Measurements from ENCODE around the gene PTPRT. TPM values are rescaled to one million over a fixed set of nuclear protein-coding genes. Genes with fewer than 3 reads are reported as not detected.

PTPRT gene
- total RNA-seq, 1 experiment from 2014 or later = not detected

- no peaks in the 10 kb centered on the region for H3K27me3 ChIP-seq (ENCODE audit: low read length)
- no peak overlapping the region for H3K27ac ChIP-seq (ENCODE audit: low read length)
- no peak overlapping the region for H3K4me2 ChIP-seq (ENCODE audit: low read length)
- ATAC-seq (no peak), DNase-seq (no peak)
- no peak overlapping the region for H3K4me3 ChIP-seq (ENCODE audit: low read length)
- no peaks in the 10 kb centered on the region for H3K4me1 ChIP-seq (ENCODE audit: insufficient read depth, low read length)
- H2AFZ ChIP-seq (ENCODE audit: low read length) = no peak overlapping the region
- intact Hi-C loops (cut with micrococcal nuclease) = no loop called here
- POLR2A ChIA-PET (ENCODE audit: unreplicated experiment) = no interaction called here
- no peaks in the 10 kb centered on the region for H3K9me2 ChIP-seq (replicated peaks; ENCODE audit: low read length)
- H3K9ac ChIP-seq (ENCODE audit: low read length) = no peak overlapping the region
- H3K79me2 ChIP-seq (ENCODE audit: low read length) = no peaks in the 10 kb centered on the region
- CTCF ChIA-PET = no interaction called here
- no peaks in the 10 kb centered on the region for H3F3A ChIP-seq (ENCODE audit: low read length, unreplicated experiment)
- no peaks in the 10 kb centered on the region for H4K20me1 ChIP-seq (ENCODE audit: low read length)
- no peak for TF ChIP-seq EZH2phosphoT487 (IDR thresholded peaks at IDR 0.05; ENCODE audit: borderline replicate concordance, low read length)
- TF ChIP-seq EZH2 (IDR thresholded peaks at IDR 0.05; ENCODE audit: low read length, unreplicated experiment) = no peak
- TF ChIP-seq CTCF (conservative IDR thresholded peaks at IDR 0.05; ENCODE audit: low read depth, low read length) = no peak
- no peaks in the 10 kb centered on the region for H3K36me3 ChIP-seq (ENCODE audit: low read depth, low read length)
- no TSS peak for BruUV-seq (replicated peaks)
- peaks cover 32% of the 10 kb centered on the region for H3K9me3 ChIP-seq (ENCODE audit: low read length)
These were observed 810.9 kb downstream of the PTPRT start for GRCh38 chr20:42378826-42379225.

- no peak overlapping the region for H3K9ac ChIP-seq (ENCODE audit: low read length)
- POLR2A ChIA-PET (ENCODE audit: unreplicated experiment) = no interaction called here
- H3K27ac ChIP-seq (ENCODE audit: low read length) = no peak overlapping the region
- CTCF ChIA-PET = no interaction called here
- H3K4me2 ChIP-seq (ENCODE audit: low read length) = no peak overlapping the region
- no peaks in the 10 kb centered on the region for H3K9me2 ChIP-seq (replicated peaks; ENCODE audit: low read length)
- no TSS peak for BruUV-seq (replicated peaks)
- H3F3A ChIP-seq (ENCODE audit: low read length, unreplicated experiment) = no peaks in the 10 kb centered on the region
- no peaks in the 10 kb centered on the region for H3K79me2 ChIP-seq (ENCODE audit: low read length)
- no peak overlapping the region for H3K4me3 ChIP-seq (ENCODE audit: low read length)
- TF ChIP-seq EZH2 (IDR thresholded peaks at IDR 0.05; ENCODE audit: low read length, unreplicated experiment) (no peak), CTCF (conservative IDR thresholded peaks at IDR 0.05; ENCODE audit: low read depth, low read length) (no peak), EZH2phosphoT487 (IDR thresholded peaks at IDR 0.05; ENCODE audit: borderline replicate concordance, low read length) (no peak)
- no peak overlapping the region for H2AFZ ChIP-seq (ENCODE audit: low read length)
- no peaks in the 10 kb centered on the region for H4K20me1 ChIP-seq (ENCODE audit: low read length)
- no peak for ATAC-seq
- no peak for DNase-seq
- H3K9me3 ChIP-seq (ENCODE audit: low read length) = peaks cover 34% of the 10 kb centered on the region; the same call in 1 of the 2 replicates
- no peaks in the 10 kb centered on the region for H3K4me1 ChIP-seq (ENCODE audit: insufficient read depth, low read length)
- H3K36me3 ChIP-seq (ENCODE audit: low read depth, low read length) = no peaks in the 10 kb centered on the region
- intact Hi-C loops (cut with micrococcal nuclease) = no loop called here
- H3K27me3 ChIP-seq (ENCODE audit: low read length) = no peaks in the 10 kb centered on the region
These were observed 813.6 kb downstream of the PTPRT start for GRCh38 chr20:42376131-42376530.

GRCh38 chr20:42373049-42373448, 816.7 kb downstream of the PTPRT start:
- H3K36me3 ChIP-seq (ENCODE audit: low read depth, low read length) = no peaks in the 10 kb centered on the region
- CTCF ChIA-PET = no interaction called here
- intact Hi-C loops (cut with micrococcal nuclease) = no loop called here
- H3K79me2 ChIP-seq (ENCODE audit: low read length) = no peaks in the 10 kb centered on the region
- POLR2A ChIA-PET (ENCODE audit: unreplicated experiment) = no interaction called here
- no peaks in the 10 kb centered on the region for H4K20me1 ChIP-seq (ENCODE audit: low read length)
- no peak overlapping the region for H3K9ac ChIP-seq (ENCODE audit: low read length)
- H3K4me3 ChIP-seq (ENCODE audit: low read length) = no peak overlapping the region
- H3K27ac ChIP-seq (ENCODE audit: low read length) = no peak overlapping the region
- H3K4me1 ChIP-seq (ENCODE audit: insufficient read depth, low read length) = no peaks in the 10 kb centered on the region
- no peaks in the 10 kb centered on the region for H3K27me3 ChIP-seq (ENCODE audit: low read length)
- no peaks in the 10 kb centered on the region for H3K9me2 ChIP-seq (replicated peaks; ENCODE audit: low read length)
- no peak overlapping the region for H2AFZ ChIP-seq (ENCODE audit: low read length)
- H3K9me3 ChIP-seq (ENCODE audit: low read length) = peaks cover 47% of the 10 kb centered on the region
- no peak overlapping the region for H3K4me2 ChIP-seq (ENCODE audit: low read length)
- ATAC-seq = no peak
- BruUV-seq (replicated peaks) = no TSS peak
- no peak for TF ChIP-seq EZH2 (IDR thresholded peaks at IDR 0.05; ENCODE audit: low read length, unreplicated experiment)
- no peaks in the 10 kb centered on the region for H3F3A ChIP-seq (ENCODE audit: low read length, unreplicated experiment)
- DNase-seq = no peak

All from PC-3 (cell line).